Peyer's patch (tissue), 4 donors: ENCODE results near the gene VSTM2B. TPM values are rescaled to one million over a fixed set of nuclear protein-coding genes. Genes with fewer than 3 reads are reported as not detected.

ENCODE experiments used
- DNase-seq, 3 donors: peaks; one replicate each; pipeline ENCODE4 v3.0.0-alpha.2; 2017 to 2019
- H3K27ac ChIP-seq, 4 donors: fragments of 200-600 bp; sonication (generic); one replicate each; pipeline ENCODE4 v1.5.1; 2016 to 2019
- H3K27me3 ChIP-seq, 2 donors: fragments of 200-600 bp; sonication (generic); one replicate each; pipeline ENCODE4 v1.5.1; 2019
- H3K36me3 ChIP-seq, 3 donors: fragments of 200-600 bp; sonication (generic); one replicate each; pipeline ENCODE4 v1.5.1; 2016 to 2019
- H3K4me1 ChIP-seq, 4 donors: fragments of 200-600 bp; sonication (generic); one replicate each; pipeline ENCODE4 v1.5.1; 2016 to 2019
- H3K4me3 ChIP-seq, 4 donors: fragments of 200-600 bp; sonication (generic); 1 replicate in 3 of 4; 2 replicates in 1 of 4; pipeline ENCODE4 v1.5.1; 2016 to 2019; ENCODE audit warnings: mild to moderate bottlenecking in 1 of 4
- H3K9me3 ChIP-seq, 4 donors: fragments of 200-600 bp; sonication (generic); one replicate each; pipeline ENCODE4 v1.5.1; 2016 to 2019; ENCODE audit warnings: mild to moderate bottlenecking in 1 of 4
- POLR2A ChIP-seq, 2 donors: fragments of 450-650 bp; IDR thresholded peaks; one replicate each; pipeline ENCODE4 v1.5.1; 2017; ENCODE audit warnings: antibody characterized with exemption in 2 of 2, mild to moderate bottlenecking in 2 of 2, moderate library complexity in 2 of 2
- total RNA-seq, 4 donors: library from RNA; depleted of rRNA; stranded (reverse); fragments of >200 nt; gene quantifications; one replicate each; pipeline ENCODE4 v1.1.0, GENCODE V29; 2016
- TF ChIP-seq, protein P1 (sequence below), 6 experiments: fragments of 450-650 bp in 4 of 6; fragments of 200-600 bp in 2 of 6; sonication (generic) in 1 of 6; IDR thresholded peaks; one replicate each; pipeline ENCODE4 v1.5.1; 2017 to 2019; ENCODE audit warnings: antibody characterized with exemption in 6 of 6, mild to moderate bottlenecking in 3 of 6, moderate library complexity in 1 of 6

Gene VSTM2B
- total RNA-seq, 4 donors from 2014 or later, result not detected

- DNase-seq, result peak in 2 of 3 donors; percentile 11 to 14
- H3K4me3 ChIP-seq, result no peak overlapping the region
- H3K9me3 ChIP-seq, result peaks cover 0 to 4% (median 0%) of the 10 kb centered on the region in 4 donors
- no peaks in the 10 kb centered on the region for H3K4me1 ChIP-seq
- H3K27ac ChIP-seq, result no peak overlapping the region
- no peaks in the 10 kb centered on the region for H3K36me3 ChIP-seq
- TF ChIP-seq, protein P1, sequence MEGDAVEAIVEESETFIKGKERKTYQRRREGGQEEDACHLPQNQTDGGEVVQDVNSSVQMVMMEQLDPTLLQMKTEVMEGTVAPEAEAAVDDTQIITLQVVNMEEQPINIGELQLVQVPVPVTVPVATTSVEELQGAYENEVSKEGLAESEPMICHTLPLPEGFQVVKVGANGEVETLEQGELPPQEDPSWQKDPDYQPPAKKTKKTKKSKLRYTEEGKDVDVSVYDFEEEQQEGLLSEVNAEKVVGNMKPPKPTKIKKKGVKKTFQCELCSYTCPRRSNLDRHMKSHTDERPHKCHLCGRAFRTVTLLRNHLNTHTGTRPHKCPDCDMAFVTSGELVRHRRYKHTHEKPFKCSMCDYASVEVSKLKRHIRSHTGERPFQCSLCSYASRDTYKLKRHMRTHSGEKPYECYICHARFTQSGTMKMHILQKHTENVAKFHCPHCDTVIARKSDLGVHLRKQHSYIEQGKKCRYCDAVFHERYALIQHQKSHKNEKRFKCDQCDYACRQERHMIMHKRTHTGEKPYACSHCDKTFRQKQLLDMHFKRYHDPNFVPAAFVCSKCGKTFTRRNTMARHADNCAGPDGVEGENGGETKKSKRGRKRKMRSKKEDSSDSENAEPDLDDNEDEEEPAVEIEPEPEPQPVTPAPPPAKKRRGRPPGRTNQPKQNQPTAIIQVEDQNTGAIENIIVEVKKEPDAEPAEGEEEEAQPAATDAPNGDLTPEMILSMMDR (IDR thresholded peaks at IDR 0.05), result no peak
- TF ChIP-seq POLR2A (IDR thresholded peaks at IDR 0.05), result no peak
- H3K27me3 ChIP-seq, result no peaks in the 10 kb centered on the region
Observed at GRCh38 chr19:29545866-29546582, 20.2 kb downstream of the VSTM2B start.

DNA sequence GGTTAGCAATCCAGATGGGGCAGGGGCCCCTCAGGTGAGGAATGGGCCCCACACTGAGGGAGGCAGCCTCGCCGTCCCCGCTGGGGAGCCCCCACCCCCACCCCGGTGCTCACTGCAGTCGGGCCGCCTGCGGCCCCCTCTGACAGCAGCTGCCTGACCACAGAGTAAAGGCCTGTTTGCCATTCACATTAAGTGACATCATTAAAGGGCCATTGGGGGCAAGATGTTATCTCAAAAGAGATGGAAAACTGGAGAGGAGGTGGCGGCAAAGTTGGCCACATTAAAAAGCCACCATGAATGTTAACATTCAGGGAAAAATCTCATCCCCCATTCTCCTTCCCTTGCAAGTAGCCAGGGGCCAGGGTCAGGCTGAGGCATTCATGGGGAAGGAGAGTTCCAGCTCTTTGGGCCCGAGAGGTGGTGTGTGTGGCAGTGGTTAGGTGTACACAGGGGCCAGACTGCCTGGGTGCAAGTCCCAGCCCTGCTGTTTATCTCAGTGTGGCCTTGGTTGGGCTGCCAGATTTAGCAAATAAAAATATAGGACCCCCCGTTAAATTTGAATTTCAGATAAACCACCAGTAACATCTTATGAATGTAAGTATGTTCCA lies 20.9 kb downstream of the VSTM2B start:
- no peak for TF ChIP-seq POLR2A (IDR thresholded peaks at IDR 0.05)
- TF ChIP-seq, protein P1 (IDR thresholded peaks at IDR 0.05), result no peak
- Histone ChIP-seq H3K27me3 (no peaks in the 10 kb centered on the region), H3K4me1 (no peaks in the 10 kb centered on the region), H3K9me3 (peaks cover 0 to 4% (median 0%) of the 10 kb centered on the region in 4 donors), H3K4me3 (no peak overlapping the region), H3K36me3 (no peaks in the 10 kb centered on the region), H3K27ac (no peak overlapping the region)
- peak in 2 of 3 donors; percentile 18 to 23 for DNase-seq

DNA sequence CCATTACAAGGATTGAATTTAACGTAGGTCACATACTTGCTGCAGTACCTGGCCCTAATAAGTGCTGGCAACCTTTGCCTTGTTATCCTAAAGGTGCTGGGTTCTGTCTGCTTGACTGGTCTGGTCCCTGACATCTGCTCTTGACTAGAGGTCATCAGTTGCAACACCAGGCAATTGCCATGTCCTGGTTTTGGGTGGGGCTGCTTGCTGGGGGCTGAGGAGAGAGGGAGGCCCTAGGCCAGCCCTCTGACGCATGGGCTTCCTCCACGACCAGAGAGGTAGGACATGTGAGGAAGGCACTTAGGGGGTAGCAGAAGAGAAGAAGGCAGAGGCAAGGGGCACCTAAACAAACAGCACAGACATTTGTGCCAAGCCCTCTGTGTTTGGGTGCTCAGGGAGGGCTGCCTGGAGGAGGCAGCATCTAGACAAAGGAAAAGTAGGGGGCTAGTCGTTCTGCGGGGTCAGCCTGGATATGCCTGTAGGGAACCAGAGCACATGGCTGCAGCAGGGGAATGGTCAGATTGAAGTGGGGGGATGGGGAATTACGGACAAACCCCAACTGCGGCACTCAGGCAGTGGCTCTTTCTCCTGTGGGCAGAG lies 21.7 kb downstream of the VSTM2B start:
- peak in 2 of 3 donors; percentile 13 to 25 for DNase-seq
- H3K9me3 ChIP-seq, result peaks cover 0 to 4% (median 0%) of the 10 kb centered on the region in 4 donors
- TF ChIP-seq, protein P1 (IDR thresholded peaks at IDR 0.05), result no peak
- no peak for TF ChIP-seq POLR2A (IDR thresholded peaks at IDR 0.05)
- H3K27ac ChIP-seq, result no peak overlapping the region
- H3K27me3 ChIP-seq, result no peaks in the 10 kb centered on the region
- no peaks in the 10 kb centered on the region for H3K36me3 ChIP-seq
- H3K4me3 ChIP-seq, result no peak overlapping the region
- no peaks in the 10 kb centered on the region for H3K4me1 ChIP-seq

DNA sequence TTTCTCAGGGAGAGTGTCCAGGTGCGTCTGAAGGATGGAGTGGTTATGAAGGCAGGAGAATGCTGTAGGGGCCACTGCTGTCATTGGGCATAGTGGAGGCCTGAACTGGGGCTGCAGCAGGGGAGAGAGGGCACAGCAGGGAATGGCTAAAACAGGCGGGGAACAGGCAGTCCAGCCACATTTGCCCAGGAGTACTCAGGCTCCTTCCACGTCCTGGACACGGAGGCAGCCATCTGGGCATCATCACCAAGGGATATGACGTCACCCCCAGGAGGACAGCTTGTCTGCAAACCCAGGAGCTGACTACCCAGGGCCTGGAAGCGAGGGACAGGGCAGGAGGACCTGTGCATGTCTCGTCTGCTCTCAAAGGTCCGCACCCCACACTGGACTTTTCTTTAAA lies 22.2 kb downstream of the VSTM2B start:
- Histone ChIP-seq H3K9me3 (peaks cover 0 to 4% (median 0%) of the 10 kb centered on the region in 4 donors), H3K4me1 (no peaks in the 10 kb centered on the region), H3K4me3 (no peak overlapping the region), H3K27me3 (no peaks in the 10 kb centered on the region), H3K27ac (no peak overlapping the region), H3K36me3 (no peaks in the 10 kb centered on the region)
- peak in 1 of 3 donors; percentile 32 for DNase-seq
- no peak for TF ChIP-seq POLR2A (IDR thresholded peaks at IDR 0.05)
- TF ChIP-seq, protein P1 (IDR thresholded peaks at IDR 0.05), result no peak

GRCh38 chr19:29548483-29549085 lies 22.8 kb downstream of the VSTM2B start:
- H3K27ac ChIP-seq, result no peak overlapping the region
- peak in 2 of 3 donors; percentile 26 for DNase-seq
- no peak overlapping the region for H3K4me3 ChIP-seq
- TF ChIP-seq, protein P1 (IDR thresholded peaks at IDR 0.05), result no peak
- TF ChIP-seq POLR2A (IDR thresholded peaks at IDR 0.05), result no peak
- peaks cover 0 to 4% (median 0%) of the 10 kb centered on the region in 4 donors for H3K9me3 ChIP-seq
- H3K36me3 ChIP-seq, result no peaks in the 10 kb centered on the region
- H3K27me3 ChIP-seq, result no peaks in the 10 kb centered on the region
- H3K4me1 ChIP-seq, result no peaks in the 10 kb centered on the region
